ENCODE data around the gene TMOD1. TPM values are rescaled to one million over a fixed set of nuclear protein-coding genes. Genes with fewer than 3 reads are reported as not detected.
"Not testable (repeated sequence)": the region's sequence is repeated elsewhere in the genome, so short reads cannot be mapped to it uniquely, and the experiment has no call there.

TMOD1 gene
- total RNA-seq, 2 experiments from 2014 or later: 0.79 to 1.1 TPM

GRCh38 chr9:97575673-97576200 lies 74.3 kb downstream of the TMOD1 start:
- H3K4me1 Mint-ChIP-seq: peaks cover 9% of the 10 kb centered on the region
- peak overlapping the region; percentile 81 for H3K4me3 Mint-ChIP-seq
- H3K27ac Mint-ChIP-seq: no peak overlapping the region
- ATAC-seq (ENCODE audit: low read depth): peak; percentile 50
- POLR2A ChIA-PET: no interaction called here
- H3K9me3 Mint-ChIP-seq: peaks cover 3% of the 10 kb centered on the region
- no peak for DNase-seq
- no peaks in the 10 kb centered on the region for H3K27me3 Mint-ChIP-seq
- H3K36me3 Mint-ChIP-seq: no peaks in the 10 kb centered on the region

- H3K36me3 Mint-ChIP-seq: no peaks in the 10 kb centered on the region
- DNase-seq (no peak), ATAC-seq (ENCODE audit: low read depth) (no peak)
- H3K4me1 Mint-ChIP-seq: peaks cover 9% of the 10 kb centered on the region
- no peak overlapping the region for H3K4me3 Mint-ChIP-seq
- no peaks in the 10 kb centered on the region for H3K27me3 Mint-ChIP-seq
- POLR2A ChIA-PET: interaction anchor here (1.0 kb wide), 1 partner anchor 18 kb away, joined by 3 read pairs; no protein-coding TSS in a partner anchor
- peaks cover 3% of the 10 kb centered on the region for H3K9me3 Mint-ChIP-seq
- no peak overlapping the region for H3K27ac Mint-ChIP-seq
Observed at GRCh38 chr9:97577051-97577450, 75.6 kb downstream of the TMOD1 start.

GRCh38 chr9:97578846-97579245 lies 77.4 kb downstream of the TMOD1 start:
- H3K4me3 Mint-ChIP-seq: no peak overlapping the region
- no peaks in the 10 kb centered on the region for H3K36me3 Mint-ChIP-seq
- POLR2A ChIA-PET: no interaction called here
- H3K27me3 Mint-ChIP-seq: no peaks in the 10 kb centered on the region
- DNase-seq (no peak), ATAC-seq (ENCODE audit: low read depth) (no peak)
- H3K9me3 Mint-ChIP-seq: peaks cover 3% of the 10 kb centered on the region
- H3K27ac Mint-ChIP-seq: no peak overlapping the region
- peaks cover 9% of the 10 kb centered on the region for H3K4me1 Mint-ChIP-seq

- DNase-seq: no peak
- ATAC-seq (ENCODE audit: low read depth): no peak
- no peaks in the 10 kb centered on the region for H3K36me3 Mint-ChIP-seq
- H3K27ac Mint-ChIP-seq: no peak overlapping the region
- POLR2A ChIA-PET: no interaction called here
- H3K4me3 Mint-ChIP-seq: no peak overlapping the region
- peaks cover 4% of the 10 kb centered on the region for H3K4me1 Mint-ChIP-seq
- peaks cover 3% of the 10 kb centered on the region for H3K9me3 Mint-ChIP-seq
- H3K27me3 Mint-ChIP-seq: no peaks in the 10 kb centered on the region
Observed at GRCh38 chr9:97579914-97580313, 78.4 kb downstream of the TMOD1 start.

GRCh38 chr9:97581590-97581989 lies 80.1 kb downstream of the TMOD1 start:
- H3K36me3 Mint-ChIP-seq; H3K27me3 Mint-ChIP-seq; H3K9me3 Mint-ChIP-seq; H3K27ac Mint-ChIP-seq; DNase-seq; H3K4me1 Mint-ChIP-seq; ATAC-seq (ENCODE audit: low read depth); H3K4me3 Mint-ChIP-seq; POLR2A ChIA-PET: not testable (repeated sequence)

- ATAC-seq (ENCODE audit: low read depth); H3K27ac Mint-ChIP-seq; DNase-seq; H3K4me1 Mint-ChIP-seq; H3K4me3 Mint-ChIP-seq; H3K36me3 Mint-ChIP-seq; H3K27me3 Mint-ChIP-seq; POLR2A ChIA-PET; H3K9me3 Mint-ChIP-seq: not testable (repeated sequence)
Observed at GRCh38 chr9:97584778-97585177, 83.3 kb downstream of the TMOD1 start.

GRCh38 chr9:97586909-97587308 lies 85.4 kb downstream of the TMOD1 start:
- H3K27me3 Mint-ChIP-seq; H3K9me3 Mint-ChIP-seq; H3K36me3 Mint-ChIP-seq; H3K4me1 Mint-ChIP-seq; H3K4me3 Mint-ChIP-seq; H3K27ac Mint-ChIP-seq; DNase-seq; ATAC-seq (ENCODE audit: low read depth); POLR2A ChIA-PET: not testable (repeated sequence)

GRCh38 chr9:97591535-97591934 lies 90.1 kb downstream of the TMOD1 start:
- no peak for ATAC-seq (ENCODE audit: low read depth)
- peaks cover 3% of the 10 kb centered on the region for H3K9me3 Mint-ChIP-seq
- H3K27ac Mint-ChIP-seq: no peak overlapping the region
- H3K4me3 Mint-ChIP-seq: no peak overlapping the region
- peaks cover 6% of the 10 kb centered on the region for H3K27me3 Mint-ChIP-seq
- H3K36me3 Mint-ChIP-seq: no peaks in the 10 kb centered on the region
- POLR2A ChIA-PET: no interaction called here
- peaks cover 3% of the 10 kb centered on the region for H3K4me1 Mint-ChIP-seq
- no peak for DNase-seq

- Mint-ChIP-seq H3K36me3 (no peaks in the 10 kb centered on the region), H3K4me1 (peaks cover 3% of the 10 kb centered on the region), H3K4me3 (no peak overlapping the region), H3K9me3 (peaks cover under 1% of the 10 kb centered on the region), H3K27me3 (peaks cover 6% of the 10 kb centered on the region), H3K27ac (no peak overlapping the region)
- ATAC-seq (ENCODE audit: low read depth): no peak
- POLR2A ChIA-PET: no interaction called here
- DNase-seq: no peak
Observed at GRCh38 chr9:97592126-97592525, 90.7 kb downstream of the TMOD1 start.

- H3K36me3 Mint-ChIP-seq: no peaks in the 10 kb centered on the region
- no peak overlapping the region for H3K4me3 Mint-ChIP-seq
- POLR2A ChIA-PET: no interaction called here
- DNase-seq (no peak), ATAC-seq (ENCODE audit: low read depth) (no peak)
- H3K27ac Mint-ChIP-seq: no peak overlapping the region
- no peaks in the 10 kb centered on the region for H3K9me3 Mint-ChIP-seq
- H3K27me3 Mint-ChIP-seq: peaks cover 6% of the 10 kb centered on the region
- H3K4me1 Mint-ChIP-seq: peaks cover 11% of the 10 kb centered on the region
Observed at GRCh38 chr9:97593960-97594359, 92.5 kb downstream of the TMOD1 start.

GRCh38 chr9:97594381-97594921 lies 93.0 kb downstream of the TMOD1 start:
- no peak for DNase-seq
- H3K27me3 Mint-ChIP-seq: peaks cover 6% of the 10 kb centered on the region
- no peaks in the 10 kb centered on the region for H3K36me3 Mint-ChIP-seq
- H3K4me3 Mint-ChIP-seq: no peak overlapping the region
- peaks cover 11% of the 10 kb centered on the region for H3K4me1 Mint-ChIP-seq
- H3K9me3 Mint-ChIP-seq: no peaks in the 10 kb centered on the region
- no peak for ATAC-seq (ENCODE audit: low read depth)
- no peak overlapping the region for H3K27ac Mint-ChIP-seq
- POLR2A ChIA-PET: no interaction called here

GRCh38 chr9:97596906-97597305 lies 95.4 kb downstream of the TMOD1 start:
- Mint-ChIP-seq H3K27ac (no peak overlapping the region), H3K36me3 (peaks cover 3% of the 10 kb centered on the region), H3K27me3 (peaks cover 6% of the 10 kb centered on the region), H3K4me3 (no peak overlapping the region), H3K9me3 (no peaks in the 10 kb centered on the region), H3K4me1 (peaks cover 11% of the 10 kb centered on the region)
- ATAC-seq (ENCODE audit: low read depth) (no peak), DNase-seq (no peak)
- POLR2A ChIA-PET: no interaction called here

GRCh38 chr9:97598461-97599288 lies 97.2 kb downstream of the TMOD1 start:
- Mint-ChIP-seq H3K27ac (peak overlapping the region; percentile 53), H3K27me3 (peaks cover 1% of the 10 kb centered on the region)

More at GRCh38 chr9:97598461-97599288, 97.2 kb downstream of the TMOD1 start:
- POLR2A ChIA-PET: interaction anchor here (0.7 to 1.3 kb wide), 4 partner anchors 35 to 902 kb away, joined by 3 to 6 read pairs (median 4); partner anchors contain the start of genes NCBP1, TMOD1 and TSTD2
- ATAC-seq (ENCODE audit: low read depth) (peak; percentile 93), DNase-seq (peak; percentile 57)
- Mint-ChIP-seq H3K36me3 (peaks cover 10% of the 10 kb centered on the region), H3K4me1 (peaks cover 9% of the 10 kb centered on the region), H3K4me3 (peak overlapping the region; percentile 48), H3K9me3 (no peaks in the 10 kb centered on the region)

All from activated naive CD8-positive, alpha-beta T cell treated with anti-CD3 and anti-CD28 coated beads, Interleukin-2, amount 10 ng/mL, durations not matched to agents 7 days and 5 days (primary cell).